Measurements from ENCODE around the gene CFAP100.

- no peak for TF ChIP-seq CTCF (IDR thresholded peaks at IDR 0.05)
- no peak for TF ChIP-seq POLR2A (IDR thresholded peaks at IDR 0.05)
These were observed 18.4 kb downstream of the CFAP100 start for GRCh38 chr3:126412841-126413692.

All from testis (tissue), 2 donors.